GM18867 (cell line): ENCODE results near the gene ACSM6.
"Not testable (repeated sequence)": the region's sequence is repeated elsewhere in the genome, so short reads cannot be mapped to it uniquely, and the experiment has no call there.

Source experiments
- ATAC-seq: cut with Tn5 transposase; IDR thresholded peaks from one replicate; pipeline ENCODE4 v1.9.1; 2021; ENCODE audit warnings: mild to moderate bottlenecking, moderate library complexity; ENCODE audit not compliant: unreplicated experiment

ACSM6 gene, protein sequence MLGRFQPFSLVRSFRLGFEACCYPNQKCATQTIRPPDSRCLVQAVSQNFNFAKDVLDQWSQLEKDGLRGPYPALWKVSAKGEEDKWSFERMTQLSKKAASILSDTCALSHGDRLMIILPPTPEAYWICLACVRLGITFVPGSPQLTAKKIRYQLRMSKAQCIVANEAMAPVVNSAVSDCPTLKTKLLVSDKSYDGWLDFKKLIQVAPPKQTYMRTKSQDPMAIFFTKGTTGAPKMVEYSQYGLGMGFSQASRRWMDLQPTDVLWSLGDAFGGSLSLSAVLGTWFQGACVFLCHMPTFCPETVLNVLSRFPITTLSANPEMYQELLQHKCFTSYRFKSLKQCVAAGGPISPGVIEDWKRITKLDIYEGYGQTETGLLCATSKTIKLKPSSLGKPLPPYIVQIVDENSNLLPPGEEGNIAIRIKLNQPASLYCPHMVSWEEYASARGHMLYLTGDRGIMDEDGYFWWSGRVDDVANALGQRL

DNA sequence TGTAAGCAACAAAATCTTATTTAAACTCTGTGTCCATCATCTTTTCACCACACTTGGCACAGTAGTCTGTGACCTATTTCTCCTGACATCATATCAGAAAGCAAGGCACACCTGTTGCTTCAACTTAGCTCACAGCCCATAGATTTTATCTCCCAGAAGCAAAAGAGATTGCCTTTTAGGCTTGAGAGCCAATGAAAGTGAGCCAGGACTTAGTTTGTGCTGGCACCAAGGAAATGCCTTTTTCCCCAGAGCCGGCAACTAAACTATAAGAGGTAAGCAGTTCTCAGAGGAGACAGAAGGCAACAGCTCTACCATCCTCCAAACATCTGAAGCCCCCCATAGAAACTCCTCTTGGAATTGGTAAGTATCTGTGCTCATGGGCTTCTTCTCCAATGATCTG lies at the start of gene ACSM6:
ACSM6 (plus strand) TSS at position 295 of the 400 bp plus-strand sequence. CDS start 248 bp downstream, outside the sequence.
- no peak for ATAC-seq

DNA sequence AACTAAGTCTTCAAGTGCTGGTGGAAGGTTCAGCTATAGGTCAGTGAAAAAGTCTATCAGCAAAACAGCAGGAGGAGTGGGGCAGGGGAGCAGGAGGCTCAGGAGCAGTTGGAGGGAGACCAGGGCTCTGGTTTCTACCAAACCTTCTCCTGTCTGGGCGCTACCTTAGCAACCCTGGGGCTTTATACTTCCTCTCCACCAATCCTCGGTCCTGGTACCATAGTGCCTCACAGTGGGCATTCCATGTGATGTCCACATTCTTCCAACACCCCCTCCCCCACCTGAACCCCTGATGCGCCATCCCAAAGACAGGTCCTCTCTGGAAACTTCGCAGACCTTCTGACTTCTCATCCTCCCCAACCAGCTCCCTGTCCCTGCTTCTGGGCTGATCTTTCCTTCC lies 25.3 kb upstream of the ACSM6 start:
- ATAC-seq = no peak

DNA sequence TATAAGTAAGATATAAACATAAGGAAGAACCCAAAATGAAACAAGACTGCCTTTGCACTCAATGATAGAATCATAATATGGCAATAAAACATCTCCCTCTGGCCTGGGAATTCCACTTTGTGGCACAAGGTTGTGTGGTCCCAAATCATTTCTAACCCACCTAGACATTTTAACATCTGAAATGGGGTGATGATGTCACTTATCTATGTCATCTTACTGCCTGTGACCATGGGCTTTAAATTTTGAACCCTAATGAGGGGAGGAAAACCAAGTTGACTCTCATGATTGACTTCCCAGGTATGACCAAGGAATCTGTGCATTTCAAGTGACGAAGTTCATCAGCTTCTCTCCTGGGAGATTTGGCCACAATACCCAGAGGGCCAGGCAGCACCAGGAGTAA lies 24.5 kb upstream of the ACSM6 start:
- ATAC-seq = no peak

DNA sequence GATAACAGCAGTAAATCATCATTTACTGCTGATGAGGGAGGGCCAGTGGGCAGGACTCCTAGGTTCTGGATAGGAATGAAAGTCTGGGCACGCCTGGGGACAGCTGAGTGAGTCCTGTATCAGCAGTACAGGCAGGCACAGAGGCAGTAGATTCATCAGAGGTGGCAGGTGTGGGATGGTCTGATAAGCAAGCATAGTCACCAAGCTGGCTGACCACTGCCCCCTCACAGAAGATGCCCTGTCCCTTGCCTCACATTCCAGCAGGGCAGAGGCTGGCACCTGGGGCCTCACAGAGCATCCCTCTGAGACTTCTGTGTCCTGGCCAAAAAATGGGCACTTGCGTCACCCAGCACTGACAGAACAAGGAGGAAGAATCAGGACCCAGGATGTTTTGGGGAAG lies 23.2 kb upstream of the ACSM6 start:
- ATAC-seq = no peak

DNA sequence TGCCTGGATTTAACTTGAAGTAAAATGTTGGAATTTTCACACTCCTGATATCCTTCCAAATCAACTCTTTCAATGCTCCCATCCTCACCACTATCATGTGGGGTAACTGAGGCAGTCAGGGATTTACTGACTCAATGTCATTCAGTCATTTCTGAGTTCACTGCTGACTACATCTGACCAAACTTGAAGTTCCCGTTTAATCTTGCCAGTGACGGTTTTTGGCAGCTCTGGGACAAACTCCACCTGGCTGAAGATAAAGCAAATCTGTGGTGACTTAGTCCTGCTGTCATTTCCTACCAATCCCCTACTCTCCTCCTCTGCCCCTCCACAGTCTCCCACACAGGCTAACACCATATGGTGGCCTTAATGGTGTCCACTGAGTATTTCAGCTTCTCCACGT lies 22.7 kb upstream of the ACSM6 start:
- ATAC-seq = no peak

DNA sequence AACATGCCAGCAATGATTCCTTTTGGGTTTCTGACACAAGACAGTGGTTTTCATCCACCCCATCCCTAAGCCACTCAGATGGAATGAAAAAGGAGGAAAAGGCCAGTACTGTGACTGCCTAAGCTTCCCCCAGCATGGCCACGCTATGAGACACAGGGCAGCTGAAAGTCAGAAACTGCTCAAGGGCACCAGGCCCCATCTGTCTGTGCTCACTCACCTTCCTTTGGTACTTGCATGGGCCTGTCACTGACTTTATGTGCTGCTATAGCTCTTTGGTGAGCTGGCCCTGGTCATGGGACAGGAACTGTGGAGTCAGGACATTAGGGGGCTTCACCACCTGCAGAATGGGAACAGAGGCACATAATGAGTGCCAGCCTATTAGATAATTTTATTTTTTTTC lies 21.2 kb upstream of the ACSM6 start:
- ATAC-seq = no peak

DNA sequence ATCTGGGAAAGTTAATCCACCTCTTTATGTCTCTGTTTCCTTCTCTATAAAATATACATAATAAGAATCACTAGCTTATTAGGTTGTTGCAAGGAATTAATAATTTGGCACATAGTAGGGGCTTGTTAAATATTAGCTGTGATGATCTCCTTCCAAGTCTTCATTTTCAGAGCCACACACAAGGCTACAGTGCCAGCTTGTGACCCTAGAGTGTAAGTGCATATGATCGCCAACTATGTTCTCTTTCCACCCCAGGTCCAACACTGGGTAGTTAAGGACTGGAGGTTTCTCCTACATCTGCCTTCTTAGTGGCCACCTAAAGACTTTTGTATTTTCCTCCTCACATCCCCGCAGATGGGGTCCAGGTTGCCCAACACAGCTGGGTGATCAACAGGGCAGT lies 17.9 kb upstream of the ACSM6 start:
- no peak for ATAC-seq

DNA sequence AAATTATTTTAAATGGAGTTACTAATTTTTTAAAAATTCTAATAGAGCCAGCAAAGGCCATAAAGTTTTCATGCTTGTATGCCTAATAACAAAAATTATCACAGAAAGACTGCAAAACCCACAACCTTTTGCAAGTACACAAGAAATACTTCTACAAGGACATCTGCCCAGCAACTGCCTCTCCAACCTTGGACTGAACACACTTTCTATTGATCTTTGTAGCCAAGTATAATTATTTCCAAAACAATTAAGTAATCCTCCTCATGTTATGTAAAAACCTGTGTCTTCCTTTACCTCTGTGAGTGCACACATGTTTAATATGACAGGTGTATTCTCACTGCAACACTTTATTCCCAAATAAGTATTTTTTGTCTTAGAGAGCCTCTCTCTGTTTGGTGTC lies 16.6 kb upstream of the ACSM6 start:
- no peak for ATAC-seq

DNA sequence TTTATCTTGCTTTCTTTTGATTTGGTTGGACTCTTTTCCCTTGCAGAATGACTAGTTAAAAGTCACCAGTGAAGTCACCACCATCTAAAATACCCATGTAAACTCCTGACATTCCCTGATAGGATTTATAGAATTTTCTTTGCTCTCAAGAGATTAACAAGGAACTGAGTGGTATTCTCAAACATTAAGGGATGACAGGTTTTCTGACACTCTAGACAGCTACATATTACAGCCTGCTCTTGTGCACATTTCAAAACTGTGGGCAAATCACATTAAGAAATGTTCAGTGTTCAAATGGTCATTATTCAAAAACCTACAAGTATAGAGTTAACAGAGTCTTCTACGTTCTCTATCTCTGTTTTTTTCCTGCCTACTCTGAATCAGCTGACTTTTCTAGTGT lies 15.8 kb upstream of the ACSM6 start:
- no peak for ATAC-seq

DNA sequence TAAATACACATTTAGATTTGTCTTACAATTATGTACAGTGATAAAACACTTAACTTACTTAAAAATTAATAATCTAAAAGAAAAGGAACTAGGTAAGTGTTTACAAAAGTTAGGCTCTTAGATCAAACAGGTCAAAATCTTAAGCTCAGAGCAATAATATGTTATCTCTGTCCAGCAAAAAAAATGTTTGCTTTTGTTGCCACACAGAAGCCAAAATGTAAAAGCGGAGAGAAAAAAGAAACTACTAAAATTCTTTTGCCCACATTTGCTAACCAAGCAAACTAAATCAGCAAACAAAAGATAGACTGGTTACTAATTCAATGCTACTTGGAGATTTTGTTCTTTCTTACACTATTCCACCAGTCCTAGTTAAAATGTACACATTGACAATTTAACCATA lies 15.2 kb upstream of the ACSM6 start:
- no peak for ATAC-seq

DNA sequence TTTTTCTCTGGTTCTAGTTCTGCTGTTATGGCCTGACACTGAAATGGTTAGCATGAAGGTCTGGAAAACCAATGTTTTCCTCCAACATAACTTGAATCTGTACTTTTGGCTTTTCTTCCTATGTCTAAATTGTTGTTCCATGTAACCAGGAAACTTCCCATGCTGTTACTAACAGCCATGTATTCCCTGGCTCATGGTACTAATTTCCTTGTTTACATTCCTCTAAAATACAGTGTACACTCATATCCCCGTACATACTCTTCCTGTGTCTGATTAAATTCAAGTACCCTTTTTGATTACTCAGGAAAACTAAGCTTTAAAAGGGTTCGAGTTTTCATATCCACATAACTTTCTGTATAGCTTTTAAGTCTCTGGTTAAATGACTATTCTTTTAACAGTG lies 12.3 kb upstream of the ACSM6 start:
- ATAC-seq = no peak

DNA sequence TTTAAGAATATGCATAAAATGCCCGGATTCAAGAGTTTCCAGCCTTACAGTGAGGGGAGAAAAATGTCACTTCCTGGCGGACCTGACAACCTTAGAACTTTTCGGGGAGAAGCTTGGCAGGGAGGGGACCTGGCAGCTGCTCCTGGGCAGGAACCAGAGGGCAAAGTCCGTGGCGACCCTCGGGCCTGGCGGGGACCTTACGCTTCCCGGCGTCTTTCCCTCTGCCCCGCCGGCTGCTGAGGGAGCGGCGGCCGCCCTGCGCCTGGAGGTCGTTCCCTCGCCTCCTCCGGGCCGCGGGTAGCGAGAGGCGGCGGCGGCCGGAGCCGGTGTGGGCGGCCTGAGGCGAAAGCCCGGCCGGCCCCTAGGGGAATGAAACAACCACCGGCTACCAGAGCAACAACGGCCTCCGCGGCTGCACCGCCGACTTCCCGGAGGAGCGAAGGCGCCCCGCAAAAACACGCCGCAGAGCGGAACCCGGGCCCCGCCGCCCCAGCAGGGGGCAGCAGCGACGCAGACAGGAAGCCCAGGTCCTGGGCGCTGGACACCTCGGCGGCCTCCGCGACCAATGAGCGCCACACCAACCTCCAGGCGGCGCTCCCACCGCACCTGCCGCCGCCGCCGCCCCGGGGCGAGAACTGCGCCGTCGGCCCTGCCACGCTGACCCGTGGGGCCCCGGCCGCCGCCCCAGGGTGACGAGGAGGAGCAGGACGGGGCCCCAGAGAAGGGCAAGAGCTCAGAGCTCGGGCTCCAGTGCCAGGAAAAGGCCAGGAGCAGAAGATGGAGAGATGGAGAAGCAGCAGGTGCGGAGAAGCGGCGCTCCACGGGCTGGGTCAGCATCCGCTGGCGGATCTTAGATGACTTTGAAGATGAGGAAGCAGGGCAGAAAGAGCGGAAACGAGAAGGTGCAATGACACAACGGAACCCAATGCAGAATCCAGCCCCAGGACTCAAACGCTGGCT lies 10.5 kb upstream of the ACSM6 start:
- ATAC-seq = peak; percentile 97

DNA sequence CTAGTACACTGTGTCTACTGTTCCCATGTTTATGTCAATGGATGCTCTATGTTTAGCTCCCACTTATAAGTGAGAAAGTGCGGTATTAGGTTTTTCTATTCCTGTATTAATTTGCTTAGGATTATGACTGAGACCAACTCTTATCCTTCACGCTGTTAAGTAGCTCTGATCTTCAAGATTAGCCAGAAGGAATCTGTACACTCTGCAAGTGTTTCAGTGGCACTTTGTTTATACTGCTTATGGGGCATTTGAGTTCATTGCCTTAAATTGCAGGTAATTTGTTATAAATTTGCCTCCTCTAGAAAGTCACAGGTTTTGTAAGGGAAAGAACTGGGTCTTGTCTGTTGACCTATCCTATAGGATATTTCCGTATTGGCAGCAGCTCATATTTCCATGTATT lies 6.4 kb upstream of the ACSM6 start:
- ATAC-seq = no peak

DNA sequence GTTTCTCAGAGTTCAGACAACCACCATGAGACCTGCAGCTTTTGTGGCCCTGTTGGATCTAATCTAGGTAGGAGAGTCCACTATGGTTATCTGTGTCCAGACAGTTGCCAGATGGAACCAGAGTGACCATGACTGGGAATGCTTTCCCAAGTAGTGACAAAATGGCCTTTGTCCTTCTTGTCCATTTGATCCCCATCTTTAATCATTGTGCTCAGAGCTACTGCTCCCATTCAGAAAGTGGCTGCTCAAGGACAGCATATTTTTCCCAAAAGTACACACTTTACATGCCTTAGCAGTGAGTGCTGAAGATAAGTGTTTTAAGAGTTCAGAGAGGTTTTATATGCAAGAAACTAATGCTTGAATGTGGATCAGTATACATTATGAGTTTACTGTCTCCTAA lies 5.4 kb upstream of the ACSM6 start:
- no peak for ATAC-seq

DNA sequence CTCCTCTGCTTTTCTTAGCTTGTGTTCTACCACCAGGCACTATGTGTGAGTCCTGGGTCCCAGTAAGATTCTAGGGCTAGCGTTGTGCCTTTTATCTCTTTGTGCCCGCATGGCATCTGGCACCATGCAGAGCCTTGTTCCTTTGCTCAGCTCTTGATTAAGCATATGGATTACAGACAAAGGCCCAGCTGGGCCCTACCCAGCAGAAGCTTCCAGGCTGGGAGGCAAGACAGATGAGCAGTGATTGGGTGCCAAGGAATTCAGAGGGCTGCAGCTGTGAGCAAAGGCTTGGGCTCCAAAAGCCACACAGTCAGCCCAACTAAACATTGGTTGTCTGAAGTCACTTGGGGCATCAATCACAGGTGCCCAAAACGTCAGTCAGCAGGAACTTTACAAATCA lies 2.0 kb downstream of the ACSM6 start:
- no peak for ATAC-seq

DNA sequence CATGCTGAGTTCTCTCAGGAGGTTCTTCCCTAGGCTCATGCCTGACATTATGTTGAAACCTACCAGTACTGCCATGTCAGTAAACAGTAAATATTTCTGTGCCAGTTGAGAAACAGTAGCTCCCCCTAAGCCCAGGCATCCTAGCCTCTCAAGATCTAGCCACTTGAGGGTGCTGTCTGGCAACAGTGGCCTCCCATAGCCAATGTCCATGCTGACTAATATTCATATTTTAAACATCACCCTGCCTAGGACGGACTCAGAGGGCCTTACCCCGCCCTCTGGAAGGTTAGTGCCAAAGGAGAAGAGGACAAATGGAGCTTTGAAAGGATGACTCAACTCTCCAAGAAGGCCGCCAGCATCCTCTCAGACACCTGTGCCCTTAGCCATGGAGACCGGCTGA lies 7.7 kb downstream of the ACSM6 start:
- no peak for ATAC-seq

DNA sequence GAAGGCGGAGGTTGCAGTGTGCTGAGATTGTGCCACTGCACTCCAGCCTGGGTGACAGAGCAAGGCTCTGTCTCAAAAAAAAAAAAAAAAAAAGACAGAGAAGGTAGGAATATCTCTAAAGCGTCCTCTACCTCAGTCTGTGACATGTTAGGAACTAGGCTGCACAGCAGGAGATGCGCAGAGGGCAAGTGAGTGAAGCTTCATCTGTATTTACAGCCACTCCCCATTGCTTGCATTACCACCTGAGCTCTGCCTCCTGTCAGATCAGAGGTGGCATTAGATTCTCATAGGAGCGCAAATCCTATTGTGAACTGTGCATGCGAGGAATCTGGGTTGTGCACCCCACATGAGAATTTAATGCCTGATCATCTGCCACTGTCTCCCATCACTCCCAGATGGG lies 8.8 kb downstream of the ACSM6 start:
- ATAC-seq = not testable (repeated sequence)

DNA sequence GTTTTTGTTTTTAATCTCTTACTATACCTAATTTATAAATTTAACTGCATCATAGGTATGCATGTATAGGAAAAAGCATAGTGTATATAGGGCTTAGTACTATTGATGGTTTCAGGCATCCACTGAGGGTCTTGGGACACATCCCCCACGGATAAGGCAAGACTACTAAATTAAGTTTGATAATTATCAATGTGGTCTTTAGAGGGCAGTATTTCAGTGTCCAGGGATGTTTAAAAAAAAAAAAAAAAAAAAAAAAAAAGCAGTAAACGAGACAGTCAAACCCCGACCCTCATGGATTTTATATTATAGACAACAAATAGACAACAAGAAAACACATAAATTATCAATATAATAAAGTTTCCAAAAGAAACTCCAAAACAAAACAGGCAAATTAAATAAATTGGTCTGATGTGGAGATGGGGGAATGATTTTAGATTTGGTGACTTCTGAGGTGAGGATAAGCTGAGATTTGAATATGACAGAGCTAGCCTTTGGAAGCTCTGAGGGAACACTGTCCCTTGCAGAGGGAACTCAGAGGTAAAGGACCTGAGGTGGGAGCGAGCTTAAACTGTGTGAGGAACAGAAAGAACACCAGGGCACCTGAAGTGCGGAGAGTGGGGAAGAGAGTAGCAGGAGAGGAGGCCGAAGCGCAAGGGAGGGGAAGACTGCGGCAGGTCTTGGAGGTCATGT lies 14.8 kb downstream of the ACSM6 start:
- ATAC-seq = no peak

DNA sequence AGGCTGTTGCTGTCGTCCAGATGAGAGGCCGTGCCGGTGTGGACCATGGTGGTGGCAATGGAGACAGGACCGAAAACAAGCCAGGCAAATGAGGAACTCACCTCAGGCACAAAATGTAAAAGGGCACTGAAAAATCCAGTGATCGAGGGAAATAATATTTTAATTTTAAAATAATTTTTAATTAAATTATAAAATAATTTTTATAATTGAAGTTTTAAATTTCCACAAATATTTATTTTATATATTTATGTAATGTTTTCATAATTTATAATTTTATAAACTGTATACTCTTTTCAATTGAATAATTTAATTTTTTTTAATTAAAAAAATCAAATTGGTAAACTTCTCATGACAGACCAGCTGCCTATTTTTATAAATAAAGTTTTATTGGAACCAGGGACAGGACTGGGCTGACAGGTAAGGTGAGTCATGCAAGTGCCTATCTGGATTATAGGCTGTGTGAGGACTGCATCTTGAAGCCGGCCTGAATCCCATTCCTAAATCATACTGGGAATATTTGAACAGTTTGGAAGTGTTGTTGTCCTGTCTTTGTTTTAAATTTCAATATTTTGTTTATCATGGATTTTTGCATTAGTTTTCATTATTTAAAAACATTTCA lies 15.6 kb downstream of the ACSM6 start:
- ATAC-seq = no peak

DNA sequence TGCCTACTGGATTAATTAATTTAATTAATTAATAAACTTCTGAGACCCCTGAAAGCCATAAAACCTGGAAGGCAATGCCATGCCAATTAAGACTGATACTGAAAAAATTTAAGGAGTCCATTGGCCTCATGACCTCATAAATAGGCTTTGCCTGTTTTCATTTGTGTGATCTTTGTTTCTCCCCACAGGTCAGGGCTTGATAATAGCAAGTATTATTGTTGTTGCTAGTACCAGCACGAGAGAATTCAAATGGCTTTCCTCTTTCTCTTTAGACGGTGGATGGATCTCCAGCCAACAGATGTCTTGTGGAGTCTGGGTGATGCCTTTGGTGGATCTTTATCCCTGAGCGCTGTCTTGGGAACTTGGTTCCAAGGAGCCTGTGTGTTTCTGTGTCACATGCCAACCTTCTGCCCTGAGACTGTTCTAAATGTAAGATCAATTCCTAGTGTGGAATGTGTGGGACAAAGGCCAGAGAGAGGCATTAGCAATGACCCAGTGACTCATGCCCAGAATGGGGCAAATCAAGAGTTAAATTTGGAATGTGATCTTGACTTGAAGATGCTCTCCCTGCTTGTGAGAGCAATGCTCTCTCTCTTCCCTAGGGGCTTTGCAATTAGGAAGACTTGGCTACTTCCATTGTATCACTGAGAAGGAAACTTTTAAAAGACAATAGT lies 17.7 kb downstream of the ACSM6 start:
- ATAC-seq = no peak
